ENCODE data around the gene TFF1.

Gene TFF1

GRCh38 chr21:42341776-42342542 is 24.4 kb downstream of the TFF1 start:
- DNase-seq: no peak

GRCh38 chr21:42340187-42341050 is 25.9 kb downstream of the TFF1 start:
- DNase-seq: no peak

- DNase-seq: no peak
These were observed 27.3 kb downstream of the TFF1 start for GRCh38 chr21:42338729-42339715.

- no peak for DNase-seq
These were observed 28.3 kb downstream of the TFF1 start for GRCh38 chr21:42337830-42338728.

GRCh38 chr21:42337276-42337675 is 29.1 kb downstream of the TFF1 start:
- no peak for DNase-seq

GRCh38 chr21:42336054-42336453 is 30.3 kb downstream of the TFF1 start:
- no peak for DNase-seq

- no peak for DNase-seq
These were observed 33.6 kb downstream of the TFF1 start for GRCh38 chr21:42332557-42333317.

- no peak for DNase-seq
These were observed 34.7 kb downstream of the TFF1 start for GRCh38 chr21:42331660-42332059.

- no peak for DNase-seq
These were observed 35.7 kb downstream of the TFF1 start for GRCh38 chr21:42330380-42331371.

- no peak for DNase-seq
These were observed 41.4 kb downstream of the TFF1 start for GRCh38 chr21:42324896-42325295.

GRCh38 chr21:42321845-42322244 is 44.5 kb downstream of the TFF1 start:
- no peak for DNase-seq

GRCh38 chr21:42321231-42321630 is 45.1 kb downstream of the TFF1 start:
- no peak for DNase-seq

GRCh38 chr21:42320791-42321190 is 45.5 kb downstream of the TFF1 start:
- DNase-seq: no peak

- DNase-seq: no peak
These were observed 46.3 kb downstream of the TFF1 start for GRCh38 chr21:42319851-42320572.

GRCh38 chr21:42319376-42319775 is 47.0 kb downstream of the TFF1 start:
- DNase-seq: no peak

- DNase-seq: no peak
These were observed 48.2 kb downstream of the TFF1 start for GRCh38 chr21:42317826-42318746.

GRCh38 chr21:42317341-42317741 is 49.0 kb downstream of the TFF1 start:
- DNase-seq: no peak

GRCh38 chr21:42316891-42317290 is 49.4 kb downstream of the TFF1 start:
- DNase-seq: no peak
